ENCODE results near the gene BCAN. TPM values are rescaled to one million over a fixed set of nuclear protein-coding genes. Genes with fewer than 3 reads are reported as not detected.
A peak's percentile ranks its signal among the peaks of the same experiment; 100 is the strongest.

BCAN gene
- total RNA-seq, 1 experiment from 2014 or later, result 0.37 TPM

GRCh38 chr1:156615946-156616345 lies 26.0 kb upstream of the BCAN start:
- BruUV-seq (replicated peaks), result no TSS peak
- Mint-ChIP-seq H3K27me3 (ENCODE audit: insufficient read depth, unreplicated experiment) (peaks cover 47% of the 10 kb centered on the region), H3K9me3 (ENCODE audit: unreplicated experiment) (no peaks in the 10 kb centered on the region), H3K4me1 (ENCODE audit: insufficient read depth, unreplicated experiment) (peaks cover 10% of the 10 kb centered on the region), H3K27ac (ENCODE audit: low read depth, unreplicated experiment) (no peak overlapping the region), H3K36me3 (ENCODE audit: insufficient read depth, unreplicated experiment) (no peaks in the 10 kb centered on the region), H3K4me3 (ENCODE audit: unreplicated experiment) (peak overlapping the region; percentile 6)
- TF ChIP-seq CTCF (IDR thresholded peaks at IDR 0.05; ENCODE audit: unreplicated experiment), result no peak
- ChIA-PET CTCF (interaction anchor here (0.6 to 20.9 kb wide), 8 partner anchors 10 to 231 kb away, joined by 3 to 396 read pairs (median 21); no protein-coding TSS in a partner anchor), POLR2A (interaction anchor here (1.4 to 1.6 kb wide), 2 partner anchors 12 to 13 kb away, joined by 4 to 5 read pairs; no protein-coding TSS in a partner anchor)
- DNase-seq (ENCODE audit: unreplicated experiment), result no peak
- intact Hi-C loops (cut with micrococcal nuclease), result no loop called here

GRCh38 chr1:156616463-156616862 lies 25.5 kb upstream of the BCAN start:
- POLR2A ChIA-PET, result interaction anchor here (0.8 to 1.6 kb wide), 4 partner anchors 11 to 112 kb away, joined by 4 to 6 read pairs (median 4); partner anchors contain the start of genes ISG20L2 and METTL25B
- Mint-ChIP-seq H3K36me3 (ENCODE audit: insufficient read depth, unreplicated experiment) (no peaks in the 10 kb centered on the region), H3K9me3 (ENCODE audit: unreplicated experiment) (no peaks in the 10 kb centered on the region), H3K27me3 (ENCODE audit: insufficient read depth, unreplicated experiment) (peaks cover 47% of the 10 kb centered on the region), H3K4me1 (ENCODE audit: insufficient read depth, unreplicated experiment) (peaks cover 10% of the 10 kb centered on the region), H3K27ac (ENCODE audit: low read depth, unreplicated experiment) (no peak overlapping the region), H3K4me3 (ENCODE audit: unreplicated experiment) (peak overlapping the region; percentile 6)
- DNase-seq (ENCODE audit: unreplicated experiment), result peak; percentile 64
- BruUV-seq (replicated peaks), result no TSS peak
- intact Hi-C loops (cut with micrococcal nuclease), result no loop called here
- CTCF ChIA-PET, result interaction anchor here (0.6 to 20.9 kb wide), 11 partner anchors 8 to 171 kb away, joined by 3 to 396 read pairs (median 4); no protein-coding TSS in a partner anchor
- no peak for TF ChIP-seq CTCF (IDR thresholded peaks at IDR 0.05; ENCODE audit: unreplicated experiment)

- intact Hi-C loops (cut with micrococcal nuclease), result no loop called here
- no peaks in the 10 kb centered on the region for H3K9me3 Mint-ChIP-seq (ENCODE audit: unreplicated experiment)
- no peak within 1 kb of the TSS for H3K27ac Mint-ChIP-seq (ENCODE audit: low read depth, unreplicated experiment)
- peaks cover 15% of the 10 kb centered on the region for H3K4me1 Mint-ChIP-seq (ENCODE audit: insufficient read depth, unreplicated experiment)
- no peaks in the 10 kb centered on the region for H3K36me3 Mint-ChIP-seq (ENCODE audit: insufficient read depth, unreplicated experiment)
- peaks cover 54% of the 10 kb centered on the region for H3K27me3 Mint-ChIP-seq (ENCODE audit: insufficient read depth, unreplicated experiment)
- DNase-seq (ENCODE audit: unreplicated experiment), result peak; percentile 57
- no TSS peak for BruUV-seq (replicated peaks)
- ChIA-PET CTCF (interaction anchor here (0.6 to 20.9 kb wide), 24 partner anchors 8 to 450 kb away, joined by 3 to 396 read pairs (median 5); no protein-coding TSS in a partner anchor), POLR2A (interaction anchor here (0.9 to 1.2 kb wide), 2 partner anchors 25 to 37 kb away, joined by 3 read pairs; no protein-coding TSS in a partner anchor)
- TF ChIP-seq CTCF (IDR thresholded peaks at IDR 0.05; ENCODE audit: unreplicated experiment), result peak; percentile 51
- H3K4me3 Mint-ChIP-seq (ENCODE audit: unreplicated experiment), result no peak within 1 kb of the TSS
These were observed 22.9 kb upstream of the BCAN start, which contains the start of gene HAPLN2 for GRCh38 chr1:156618853-156619581. Gene HAPLN2 (plus strand): TSS chr1:156619415. CDS start chr1:156623491, 4,076 bp downstream.

- Mint-ChIP-seq H3K27me3 (ENCODE audit: insufficient read depth, unreplicated experiment) (peaks cover 59% of the 10 kb centered on the region), H3K27ac (ENCODE audit: low read depth, unreplicated experiment) (no peak overlapping the region), H3K4me3 (ENCODE audit: unreplicated experiment) (no peak overlapping the region), H3K4me1 (ENCODE audit: insufficient read depth, unreplicated experiment) (peaks cover 15% of the 10 kb centered on the region), H3K9me3 (ENCODE audit: unreplicated experiment) (no peaks in the 10 kb centered on the region), H3K36me3 (ENCODE audit: insufficient read depth, unreplicated experiment) (no peaks in the 10 kb centered on the region)
- intact Hi-C loops (cut with micrococcal nuclease), result no loop called here
- ChIA-PET POLR2A (interaction anchor here (0.9 to 1.5 kb wide), 3 partner anchors 24 to 37 kb away, joined by 3 to 5 read pairs (median 3); no protein-coding TSS in a partner anchor), CTCF (interaction anchor here (0.7 to 20.9 kb wide), 25 partner anchors 8 to 450 kb away, joined by 3 to 396 read pairs (median 4); partner anchors contain the start of gene CRABP2)
- no peak for TF ChIP-seq CTCF (IDR thresholded peaks at IDR 0.05; ENCODE audit: unreplicated experiment)
- BruUV-seq (replicated peaks), result no TSS peak
- no peak for DNase-seq (ENCODE audit: unreplicated experiment)
These were observed 22.3 kb upstream of the BCAN start for GRCh38 chr1:156619582-156619955.
